HCT116 (cell line): ENCODE measurements around the gene OR52E4. TPM values are rescaled to one million over a fixed set of nuclear protein-coding genes. Genes with fewer than 3 reads are reported as not detected.

Experiments used
- ATAC-seq: fragments of 200-7000 bp; cut with Tn5 transposase; 2 replicates; pipeline ENCODE4 v1.9.1; 2020; ENCODE audit warnings: mild to moderate bottlenecking, moderate library complexity
- BruUV-seq: library from RNA; stranded (reverse); fragments of 400-500 nt; replicated peaks from 2 replicates; lab custom pipeline; 2021; lab: Mats Ljungman, UMichigan
- CTCF ChIA-PET: fragments of 300-600 bp; sonication (Branson Sonifier 250); formaldehyde crosslinking; loops from one replicate; lab custom pipeline; 2021; ENCODE audit warnings: antibody characterized with exemption; lab: Charles Lee
- POLR2A ChIA-PET: fragments of 300-600, 350-600 bp; sonication (Branson Sonifier 250); formaldehyde crosslinking; loops from one replicate; lab custom pipeline; 2021; ENCODE audit warnings: antibody characterized with exemption; lab: Charles Lee
- RAD21 ChIA-PET, 2 experiments: fragments of 300-600 bp; sonication (Branson Sonifier 250); formaldehyde crosslinking; loops; one replicate each; lab custom pipeline; 2023; ENCODE audit warnings: low total read pairs in 2 of 2; ENCODE audit not compliant: uncharacterized antibody in 2 of 2, unreplicated experiment in 2 of 2, low non-redundant PET in 1 of 2; lab: Charles Lee
- DNase-seq: peaks from one replicate; pipeline ENCODE4 v3.0.0-alpha.2; 2010; ENCODE audit warnings: low read depth, low spot score
- H2AFZ ChIP-seq: fragments of 200-600 bp; shearing (Covaris generic), sonication (generic); 2 replicates; pipeline ENCODE4 v1.6.1; 2017; ENCODE audit warnings: low read depth, mixed run types, mixed read lengths, antibody characterized with exemption, low read length; ENCODE audit not compliant: poor library complexity, severe bottlenecking
- H3K27ac ChIP-seq: 2 replicates; pipeline ENCODE4 v1.5.1; 2012; ENCODE audit warnings: low read depth, low read length
- H3K27me3 ChIP-seq: fragments of 200-600 bp; sonication (generic); 2 replicates; pipeline ENCODE4 v1.6.1; 2016; ENCODE audit warnings: mixed run types, low read length, mixed read lengths; ENCODE audit not compliant: insufficient read depth
- H3K36me3 ChIP-seq, 2 experiments: fragments of 200-500 bp in 1 of 2; fragments of 200-600 bp in 1 of 2; sonication (Bioruptor generic) in 1 of 2; sonication (generic) in 1 of 2; 2 replicates each; pipeline versions ENCODE4 v1.5.1 to v1.6.1; 2014 to 2016; ENCODE audit warnings: low read length in 2 of 2, inconsistent platforms in 1 of 2, mixed read lengths in 1 of 2, mixed run types in 1 of 2; ENCODE audit not compliant: insufficient read depth in 2 of 2, control insufficient read depth in 1 of 2
- H3K4me1 ChIP-seq, 2 experiments: fragments of 200-600 bp in 1 of 2; sonication (generic) in 1 of 2; 2 replicates each; pipeline versions ENCODE4 v1.5.1 to v1.6.1; 2012 to 2017; ENCODE audit warnings: low read length in 2 of 2, inconsistent platforms in 1 of 2, mild to moderate bottlenecking in 1 of 2, mixed read lengths in 1 of 2, mixed run types in 1 of 2, moderate library complexity in 1 of 2; ENCODE audit not compliant: insufficient read depth in 2 of 2, control insufficient read depth in 1 of 2
- H3K4me2 ChIP-seq: fragments of 200-600 bp; sonication (generic); 2 replicates; pipeline ENCODE4 v1.6.1; 2017; ENCODE audit warnings: mixed run types, low read length, mixed read lengths
- H3K4me3 ChIP-seq, 2 experiments: fragments of 200-600 bp in 1 of 2; sonication (generic) in 1 of 2; replicated peaks in 1 of 2; 2 replicates each; pipeline ENCODE4 v1.5.1; 2011 to 2016; ENCODE audit warnings: low read length in 2 of 2, control low read depth in 1 of 2, low read depth in 1 of 2, mild to moderate bottlenecking in 1 of 2, mixed read lengths in 1 of 2, mixed run types in 1 of 2
- H3K79me2 ChIP-seq: fragments of 200-600 bp; sonication (generic); 2 replicates; pipeline ENCODE4 v1.6.1; 2017; ENCODE audit warnings: mild to moderate bottlenecking, mixed run types, low read length, moderate library complexity, mixed read lengths; ENCODE audit not compliant: insufficient read depth
- H3K9ac ChIP-seq: fragments of 200-600 bp; sonication (generic); 2 replicates; pipeline ENCODE4 v1.6.1; 2016; ENCODE audit warnings: low read length, mixed read lengths
- H3K9me2 ChIP-seq: fragments of 200-600 bp; sonication (generic), shearing (Covaris generic); 2 replicates; pipeline ENCODE4 v1.6.1; 2017; ENCODE audit warnings: mixed run types, mild to moderate bottlenecking, moderate library complexity; ENCODE audit not compliant: insufficient read depth
- H3K9me3 ChIP-seq, 2 experiments: fragments of 200-500 bp in 1 of 2; fragments of 200-600 bp in 1 of 2; sonication (Bioruptor generic) in 1 of 2; sonication (generic) in 1 of 2; 2 replicates each; pipeline ENCODE4 v1.6.1; 2014 to 2017; ENCODE audit warnings: low read length in 2 of 2, mixed read lengths in 2 of 2, inconsistent platforms in 1 of 2, low read depth in 1 of 2, mild to moderate bottlenecking in 1 of 2, mixed run types in 1 of 2, moderate library complexity in 1 of 2; ENCODE audit not compliant: control insufficient read depth in 1 of 2, insufficient read depth in 1 of 2
- H4K20me1 ChIP-seq: fragments of 200-600 bp; sonication (generic), shearing (Covaris generic); 2 replicates; pipeline ENCODE4 v1.6.1; 2017; ENCODE audit warnings: mixed run types, mild to moderate bottlenecking, moderate library complexity; ENCODE audit not compliant: insufficient read depth
- CEBPB ChIP-seq: IDR thresholded peaks from 2 replicates; pipeline ENCODE4 v1.6.1; 2012; ENCODE audit warnings: low read depth
- CTCF ChIP-seq, 3 experiments: fragments of 200-600 bp in 1 of 3; sonication (generic) in 1 of 3; IDR thresholded peaks in 2 of 3; conservative IDR thresholded peaks in 1 of 3; 2 replicates each; pipeline ENCODE4 v1.5.1; 2012 to 2017; ENCODE audit warnings: low read depth in 2 of 3, low read length in 2 of 3, antibody characterized with exemption in 1 of 3, borderline replicate concordance in 1 of 3, control low read depth in 1 of 3, mild to moderate bottlenecking in 1 of 3, mixed read lengths in 1 of 3, mixed run types in 1 of 3, moderate library complexity in 1 of 3; ENCODE audit not compliant: insufficient read depth in 1 of 3
- ELF1 ChIP-seq: IDR thresholded peaks from 2 replicates; pipeline ENCODE4 v1.6.1; 2012; ENCODE audit warnings: low read depth, borderline replicate concordance
- FOSL1 ChIP-seq: IDR thresholded peaks from 2 replicates; pipeline ENCODE4 v1.6.1; 2012; ENCODE audit warnings: low read depth
- JUND ChIP-seq: IDR thresholded peaks from 2 replicates; pipeline ENCODE4 v1.6.1; 2012
- POLR2AphosphoS5 ChIP-seq: IDR thresholded peaks from 2 replicates; pipeline ENCODE4 v1.6.1; 2011; ENCODE audit warnings: mild to moderate bottlenecking, low read depth, low read length, moderate library complexity
- SIN3A ChIP-seq: IDR thresholded peaks from 2 replicates; pipeline ENCODE4 v1.6.1; 2012; ENCODE audit warnings: low read depth
- YY1 ChIP-seq: IDR thresholded peaks from 2 replicates; pipeline ENCODE4 v1.6.1; 2011; ENCODE audit warnings: low read length, low read depth, moderate library complexity, mild to moderate bottlenecking; ENCODE audit not compliant: insufficient replicate concordance; ENCODE audit errors: extremely low read depth
- ZFX ChIP-seq: fragments of 450-650 bp; IDR thresholded peaks from 2 replicates; pipeline ENCODE4 v1.6.1; 2017
- ZNF274 ChIP-seq: fragments of 200-500 bp; sonication (Bioruptor generic); IDR thresholded peaks from 2 replicates; pipeline ENCODE4 v1.6.1; 2014; ENCODE audit warnings: mild to moderate bottlenecking, low read depth, low read length, inconsistent platforms
- intact Hi-C: fragments of 100-400 bp; cut with micrococcal nuclease; formaldehyde crosslinking; loops from 2 replicates; pipeline ENCODE4 v1.10.0; 2022
- total RNA-seq: library from RNA; stranded (reverse); gene quantifications from one replicate; pipeline ENCODE4 v1.2.1, GENCODE V29; 2021; ENCODE audit not compliant: unreplicated experiment

Gene OR52E4
- total RNA-seq, 1 experiment from 2014 or later = not detected

DNA sequence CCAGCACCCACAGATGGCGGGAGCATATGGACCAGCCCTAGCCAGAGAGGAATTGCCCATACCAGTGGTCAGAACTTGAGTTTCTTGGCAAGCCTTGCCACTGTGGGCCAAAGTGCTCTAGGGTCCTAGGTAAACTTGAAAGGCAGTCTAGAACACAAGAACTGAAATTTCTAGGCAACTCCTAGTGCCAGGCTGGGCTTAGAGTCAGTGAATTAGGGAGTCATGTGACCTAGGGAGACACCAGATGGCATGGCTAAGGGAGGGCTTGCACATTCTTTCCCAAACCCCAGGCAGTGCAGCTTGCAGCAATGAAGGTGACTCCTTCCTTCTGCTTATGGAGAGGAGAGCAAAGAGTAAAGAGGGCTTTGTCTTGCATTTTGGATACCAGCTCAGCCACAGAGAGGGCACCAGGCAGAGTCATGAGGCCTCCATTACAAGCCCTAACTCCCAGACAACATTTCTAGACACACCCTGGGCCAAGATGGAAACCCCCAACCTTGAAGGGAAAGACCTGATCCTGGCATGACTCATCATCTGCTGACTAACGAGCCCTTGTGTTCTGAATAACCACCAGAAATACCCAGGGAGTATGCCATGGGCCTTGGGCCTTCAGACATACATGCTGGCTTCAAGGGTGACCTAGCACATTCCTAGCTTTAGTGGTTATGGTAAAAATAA lies 42.5 kb downstream of the OR52E4 start:
- H3K36me3 ChIP-seq = no peaks in the 10 kb centered on the region
- 0 out of 2 replicates have a peak overlapping the region, but pooled peaks have one; percentile 23 for H3K4me2 ChIP-seq
- peaks cover 0 to 11% of the 10 kb centered on the region in 2 experiments; a peak in 2 of 4 replicates for H3K4me1 ChIP-seq
- ChIA-PET CTCF (interaction anchor here (1.0 kb wide), 1 partner anchor 32 kb away, joined by 3 read pairs; no protein-coding TSS in a partner anchor), POLR2A (no interaction called here), RAD21 (no interaction called here)
- no peaks in the 10 kb centered on the region for H3K9me3 ChIP-seq
- H2AFZ ChIP-seq = peak overlapping the region; percentile 9
- no peaks in the 10 kb centered on the region for H4K20me1 ChIP-seq
- no peak overlapping the region for H3K4me3 ChIP-seq
- TF ChIP-seq FOSL1 = no peak
- 0 out of 2 replicates have a peak, but pooled peaks have one; percentile 11 for TF ChIP-seq JUND
- no peaks in the 10 kb centered on the region for H3K9me2 ChIP-seq
- ATAC-seq (peak; percentile 50), DNase-seq (peak; percentile 2)
- no peak overlapping the region for H3K9ac ChIP-seq
- no peak overlapping the region for H3K27ac ChIP-seq
- H3K27me3 ChIP-seq = peaks cover 7% of the 10 kb centered on the region; the same call in 1 of the 2 replicates
- no peaks in the 10 kb centered on the region for H3K79me2 ChIP-seq
- BruUV-seq = no TSS peak
- intact Hi-C loops = no loop called here

GRCh38 chr11:5923427-5923776 lies 43.0 kb downstream of the OR52E4 start:
- no peak; the same call in 1 of the 2 replicates for ATAC-seq
- H3K36me3 ChIP-seq = no peaks in the 10 kb centered on the region
- RAD21 ChIA-PET = no interaction called here
- H3K4me3 ChIP-seq = no peak overlapping the region
- H3K9me3 ChIP-seq = no peaks in the 10 kb centered on the region
- no peak for TF ChIP-seq JUND
- TF ChIP-seq SIN3A = no peak
- TF ChIP-seq ELF1 = no peak
- no peak for TF ChIP-seq ZNF274
- no peak for TF ChIP-seq CEBPB
- TF ChIP-seq YY1 = no peak
- TF ChIP-seq POLR2AphosphoS5 = no peak
- no peak for TF ChIP-seq ZFX
- no peak for TF ChIP-seq CTCF (IDR thresholded peaks at IDR 0.05 in 2 of 3, conservative IDR thresholded peaks at IDR 0.05 in 1 of 3; ENCODE audit: borderline replicate concordance in 1 of 3, insufficient read depth in 1 of 3, low read depth in 2 of 3, low read length in 2 of 3)
- TF ChIP-seq, all 23 proteins: peak for 0
- CTCF ChIA-PET = interaction anchor here (1.0 kb wide), 1 partner anchor 32 kb away, joined by 3 read pairs; no protein-coding TSS in a partner anchor
- no peaks in the 10 kb centered on the region for H3K9me2 ChIP-seq
- peaks cover 5% of the 10 kb centered on the region; the same call in 1 of the 2 replicates for H3K27me3 ChIP-seq
- no TSS peak for BruUV-seq
- DNase-seq = no peak
- H3K4me1 ChIP-seq = peaks cover 0 to 11% of the 10 kb centered on the region in 2 experiments; a peak in 2 of 4 replicates
- H2AFZ ChIP-seq = peak overlapping the region; percentile 9
- no peak overlapping the region for H3K27ac ChIP-seq
- no peak overlapping the region for H3K9ac ChIP-seq
- intact Hi-C loops = no loop called here
- H3K79me2 ChIP-seq = no peaks in the 10 kb centered on the region
- POLR2A ChIA-PET = no interaction called here
- H4K20me1 ChIP-seq = no peaks in the 10 kb centered on the region
- no peak overlapping the region for H3K4me2 ChIP-seq
